Measurements from ENCODE around the gene SMG6. TPM values are rescaled to one million over a fixed set of nuclear protein-coding genes. Genes with fewer than 3 reads are reported as not detected.

Gene SMG6
- total RNA-seq, 1 donor, result 42.7 TPM

DNA sequence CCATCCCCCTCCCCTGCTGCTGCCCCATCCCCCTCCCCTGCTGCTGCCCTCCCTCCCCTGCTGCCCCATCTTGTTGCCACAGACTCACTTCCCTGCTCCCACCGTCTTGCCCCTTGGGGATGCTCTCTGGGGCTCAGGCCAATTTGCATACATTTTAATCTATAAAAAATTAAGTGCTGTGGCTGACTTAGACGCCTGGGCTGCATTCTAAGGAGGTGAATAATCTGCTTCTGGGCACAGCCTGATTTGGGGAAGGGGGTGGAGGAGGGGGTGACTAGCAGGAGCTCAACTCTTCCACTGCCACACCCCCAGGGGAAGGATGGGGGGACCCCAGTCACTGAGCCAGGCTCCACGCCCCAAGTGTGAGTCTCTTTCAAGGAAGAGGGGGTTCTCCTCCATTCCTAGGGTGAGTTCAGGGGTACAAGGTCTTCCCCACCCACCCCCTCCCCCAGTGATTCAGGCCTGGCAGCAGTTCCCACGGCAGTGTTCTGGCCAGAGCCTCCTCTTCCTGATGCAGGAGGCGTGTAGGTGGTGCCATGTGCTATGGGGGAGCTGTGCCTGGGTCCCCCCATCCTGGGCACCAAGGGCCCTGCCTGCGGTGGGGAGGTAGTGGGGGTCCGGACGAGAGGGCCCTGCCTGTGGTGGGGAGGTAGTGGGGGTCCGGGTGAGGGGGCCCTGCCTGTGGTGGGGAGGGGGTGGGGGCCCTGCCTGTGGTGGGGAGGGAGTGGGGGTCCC is 268.6 kb downstream of the SMG6 start:
- H2AFZ ChIP-seq (ENCODE audit: low read length), result no peak overlapping the region
- H3K9me3 ChIP-seq (ENCODE audit: low read depth, low read length), result no peaks in the 10 kb centered on the region
- H4K20me1 ChIP-seq (ENCODE audit: insufficient read depth, low read length), result no peaks in the 10 kb centered on the region
- H3K4me1 ChIP-seq (ENCODE audit: insufficient read depth, low read length), result peaks cover 35% of the 10 kb centered on the region
- peak; percentile 98 for DNase-seq (ENCODE audit: insufficient read length, low spot score, missing footprints)
- TF ChIP-seq, protein P1, sequence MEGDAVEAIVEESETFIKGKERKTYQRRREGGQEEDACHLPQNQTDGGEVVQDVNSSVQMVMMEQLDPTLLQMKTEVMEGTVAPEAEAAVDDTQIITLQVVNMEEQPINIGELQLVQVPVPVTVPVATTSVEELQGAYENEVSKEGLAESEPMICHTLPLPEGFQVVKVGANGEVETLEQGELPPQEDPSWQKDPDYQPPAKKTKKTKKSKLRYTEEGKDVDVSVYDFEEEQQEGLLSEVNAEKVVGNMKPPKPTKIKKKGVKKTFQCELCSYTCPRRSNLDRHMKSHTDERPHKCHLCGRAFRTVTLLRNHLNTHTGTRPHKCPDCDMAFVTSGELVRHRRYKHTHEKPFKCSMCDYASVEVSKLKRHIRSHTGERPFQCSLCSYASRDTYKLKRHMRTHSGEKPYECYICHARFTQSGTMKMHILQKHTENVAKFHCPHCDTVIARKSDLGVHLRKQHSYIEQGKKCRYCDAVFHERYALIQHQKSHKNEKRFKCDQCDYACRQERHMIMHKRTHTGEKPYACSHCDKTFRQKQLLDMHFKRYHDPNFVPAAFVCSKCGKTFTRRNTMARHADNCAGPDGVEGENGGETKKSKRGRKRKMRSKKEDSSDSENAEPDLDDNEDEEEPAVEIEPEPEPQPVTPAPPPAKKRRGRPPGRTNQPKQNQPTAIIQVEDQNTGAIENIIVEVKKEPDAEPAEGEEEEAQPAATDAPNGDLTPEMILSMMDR (IDR thresholded peaks at IDR 0.05; ENCODE audit: extremely low read depth, low read depth, low read length), result no peak
- peaks cover 24% of the 10 kb centered on the region for H3K79me2 ChIP-seq (ENCODE audit: insufficient read depth, low read length)
- H3K36me3 ChIP-seq (ENCODE audit: insufficient read depth, low read length), result peaks cover 29% of the 10 kb centered on the region
- H3K27ac ChIP-seq (ENCODE audit: low read depth, low read length), result peak overlapping the region; percentile 15
- no peak overlapping the region for H3K4me3 ChIP-seq (ENCODE audit: insufficient read depth, low read length)
- H3K4me2 ChIP-seq (ENCODE audit: insufficient read depth, low read length), result peak overlapping the region; percentile 58
- H3K27me3 ChIP-seq (ENCODE audit: insufficient read depth, low read length), result no peaks in the 10 kb centered on the region

DNA sequence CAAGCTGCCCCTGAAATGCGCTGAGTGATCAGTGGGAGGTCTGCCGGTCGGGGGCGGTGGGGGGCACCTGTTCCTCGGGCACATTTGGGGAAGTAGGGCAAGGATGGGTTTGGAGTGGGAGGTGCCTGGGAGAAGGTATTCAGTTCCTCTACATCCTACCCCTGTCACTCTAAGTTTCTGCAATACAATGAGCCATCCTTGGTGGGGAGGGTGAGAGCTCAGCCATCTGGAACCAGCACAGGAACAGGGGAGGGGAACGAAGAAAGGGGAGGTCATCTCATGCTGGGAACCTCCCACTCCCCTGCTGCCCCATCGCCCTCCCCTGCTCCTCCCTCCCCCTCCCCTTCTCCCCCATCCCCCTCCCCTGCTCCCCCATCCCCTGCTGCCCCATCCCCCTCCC is 269.4 kb downstream of the SMG6 start:
- peaks cover 35% of the 10 kb centered on the region for H3K4me1 ChIP-seq (ENCODE audit: insufficient read depth, low read length)
- H3K79me2 ChIP-seq (ENCODE audit: insufficient read depth, low read length), result peaks cover 24% of the 10 kb centered on the region
- peak; percentile 93 for DNase-seq (ENCODE audit: insufficient read length, low spot score, missing footprints)
- TF ChIP-seq, protein P1 (IDR thresholded peaks at IDR 0.05; ENCODE audit: extremely low read depth, low read depth, low read length), result no peak
- H3K27me3 ChIP-seq (ENCODE audit: insufficient read depth, low read length), result no peaks in the 10 kb centered on the region
- peak overlapping the region; percentile 27 for H3K4me3 ChIP-seq (ENCODE audit: insufficient read depth, low read length)
- H4K20me1 ChIP-seq (ENCODE audit: insufficient read depth, low read length), result no peaks in the 10 kb centered on the region
- H3K36me3 ChIP-seq (ENCODE audit: insufficient read depth, low read length), result peaks cover 29% of the 10 kb centered on the region
- no peak overlapping the region for H2AFZ ChIP-seq (ENCODE audit: low read length)
- no peaks in the 10 kb centered on the region for H3K9me3 ChIP-seq (ENCODE audit: low read depth, low read length)
- peak overlapping the region; percentile 58 for H3K4me2 ChIP-seq (ENCODE audit: insufficient read depth, low read length)
- H3K27ac ChIP-seq (ENCODE audit: low read depth, low read length), result peak overlapping the region; percentile 73

DNA sequence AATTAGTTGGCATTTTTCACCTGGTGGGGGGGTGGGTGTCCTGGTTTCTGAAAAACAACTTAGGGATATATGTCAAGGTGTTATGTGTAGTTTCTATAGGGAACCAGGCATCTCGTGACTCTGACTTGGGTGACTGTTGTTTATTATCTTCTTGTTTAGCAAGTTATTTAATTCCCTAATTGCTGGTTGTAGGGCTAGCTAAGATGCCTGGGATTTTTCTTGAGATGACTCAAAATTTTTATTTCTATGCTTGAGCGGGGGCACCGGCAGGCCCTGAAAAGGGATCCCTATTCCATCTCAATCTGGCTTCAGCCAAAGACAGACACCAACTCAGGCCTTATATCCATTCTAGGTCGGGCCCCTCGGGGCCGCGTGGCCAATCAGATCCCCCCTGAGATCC is 270.4 kb downstream of the SMG6 start:
- Histone ChIP-seq H3K27me3 (ENCODE audit: insufficient read depth, low read length) (no peaks in the 10 kb centered on the region), H2AFZ (ENCODE audit: low read length) (no peak overlapping the region), H3K9me3 (ENCODE audit: low read depth, low read length) (no peaks in the 10 kb centered on the region), H4K20me1 (ENCODE audit: insufficient read depth, low read length) (no peaks in the 10 kb centered on the region), H3K4me3 (ENCODE audit: insufficient read depth, low read length) (peak overlapping the region; percentile 19), H3K79me2 (ENCODE audit: insufficient read depth, low read length) (peaks cover 24% of the 10 kb centered on the region), H3K4me1 (ENCODE audit: insufficient read depth, low read length) (peaks cover 44% of the 10 kb centered on the region), H3K27ac (ENCODE audit: low read depth, low read length) (peak overlapping the region; percentile 73), H3K4me2 (ENCODE audit: insufficient read depth, low read length) (peak overlapping the region; percentile 58), H3K36me3 (ENCODE audit: insufficient read depth, low read length) (peaks cover 22% of the 10 kb centered on the region)
- TF ChIP-seq, protein P1 (IDR thresholded peaks at IDR 0.05; ENCODE audit: extremely low read depth, low read depth, low read length), result no peak
- peak; percentile 89 for DNase-seq (ENCODE audit: insufficient read length, low spot score, missing footprints)

DNA sequence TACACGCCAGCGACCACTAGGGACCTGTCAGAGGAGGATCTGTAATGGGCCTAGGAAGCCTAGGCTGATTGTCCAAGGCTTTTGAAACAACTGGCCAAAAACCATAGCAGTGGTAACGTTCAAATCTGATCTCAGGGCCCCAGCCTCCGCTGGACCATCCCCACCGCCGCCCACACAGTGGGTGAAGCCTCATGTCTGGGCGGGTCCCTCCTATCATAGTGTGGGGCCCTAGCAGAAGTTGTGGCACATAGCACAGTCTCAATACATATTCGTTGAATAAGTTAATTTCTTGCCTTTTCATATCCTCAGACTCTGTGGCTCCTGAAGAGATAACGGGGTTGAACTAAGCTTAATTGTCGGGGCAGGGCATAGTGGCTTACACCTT is 272.8 kb downstream of the SMG6 start:
- peak overlapping the region; percentile 85 for H3K4me2 ChIP-seq (ENCODE audit: insufficient read depth, low read length)
- H3K27me3 ChIP-seq (ENCODE audit: insufficient read depth, low read length), result peaks cover 4% of the 10 kb centered on the region
- H3K79me2 ChIP-seq (ENCODE audit: insufficient read depth, low read length), result peaks cover 24% of the 10 kb centered on the region
- TF ChIP-seq, protein P1 (IDR thresholded peaks at IDR 0.05; ENCODE audit: extremely low read depth, low read depth, low read length), result peak; percentile 61
- H3K9me3 ChIP-seq (ENCODE audit: low read depth, low read length), result no peaks in the 10 kb centered on the region
- H4K20me1 ChIP-seq (ENCODE audit: insufficient read depth, low read length), result no peaks in the 10 kb centered on the region
- H3K27ac ChIP-seq (ENCODE audit: low read depth, low read length), result peak overlapping the region; percentile 92
- H2AFZ ChIP-seq (ENCODE audit: low read length), result peak overlapping the region; percentile 86
- no peak for DNase-seq (ENCODE audit: insufficient read length, low spot score, missing footprints)
- H3K36me3 ChIP-seq (ENCODE audit: insufficient read depth, low read length), result peaks cover 2% of the 10 kb centered on the region
- H3K4me3 ChIP-seq (ENCODE audit: insufficient read depth, low read length), result peak overlapping the region; percentile 100
- peaks cover 56% of the 10 kb centered on the region for H3K4me1 ChIP-seq (ENCODE audit: insufficient read depth, low read length)

All from osteoblast (primary cell).